NCI-H345 (cell line): ENCODE results near the gene DGKG.

ENCODE experiments used
- DNase-seq: peaks from one replicate; lab custom pipeline; 2025; lab: John Stamatoyannopoulos, UW

Gene DGKG

GRCh38 chr3:186239321-186239720 lies 122.7 kb downstream of the DGKG start:
- no peak for DNase-seq

- DNase-seq = no peak
These were observed 124.1 kb downstream of the DGKG start for GRCh38 chr3:186237915-186238314.

- DNase-seq = no peak
These were observed 125.5 kb downstream of the DGKG start for GRCh38 chr3:186236357-186237020.

- DNase-seq = no peak
These were observed 126.5 kb downstream of the DGKG start for GRCh38 chr3:186235554-186235953.

- no peak for DNase-seq
These were observed 127.9 kb downstream of the DGKG start for GRCh38 chr3:186234152-186234551.

GRCh38 chr3:186226482-186226881 lies 135.6 kb downstream of the DGKG start:
- DNase-seq = no peak

GRCh38 chr3:186225603-186226002 lies 136.4 kb downstream of the DGKG start:
- no peak for DNase-seq

GRCh38 chr3:186224041-186224610 lies 137.9 kb downstream of the DGKG start:
- DNase-seq = no peak

- no peak for DNase-seq
These were observed 138.6 kb downstream of the DGKG start for GRCh38 chr3:186223476-186223875.

- no peak for DNase-seq
These were observed 140.2 kb downstream of the DGKG start for GRCh38 chr3:186221760-186222378.

GRCh38 chr3:186220911-186221645 lies 141.0 kb downstream of the DGKG start:
- no peak for DNase-seq

GRCh38 chr3:186220365-186220764 lies 141.7 kb downstream of the DGKG start:
- no peak for DNase-seq

GRCh38 chr3:186219211-186219638 lies 142.8 kb downstream of the DGKG start:
- DNase-seq = no peak

GRCh38 chr3:186218421-186218820 lies 143.6 kb downstream of the DGKG start:
- no peak for DNase-seq

- no peak for DNase-seq
These were observed 144.2 kb downstream of the DGKG start for GRCh38 chr3:186217820-186218164.

GRCh38 chr3:186216900-186217819 lies 144.9 kb downstream of the DGKG start:
- no peak for DNase-seq

- DNase-seq = no peak
These were observed 147.4 kb downstream of the DGKG start for GRCh38 chr3:186214670-186215069.

- DNase-seq = no peak
These were observed 148.1 kb downstream of the DGKG start for GRCh38 chr3:186213946-186214345.

GRCh38 chr3:186212611-186213010 lies 149.4 kb downstream of the DGKG start:
- DNase-seq = no peak

GRCh38 chr3:186210852-186211500 lies 151.1 kb downstream of the DGKG start:
- no peak for DNase-seq
